Stimulated activated naive CD8-positive, alpha-beta T cell treated with anti-CD3 and anti-CD28 coated beads, Interleukin-15, Interleukin-2, amounts not matched to agents 100 ng/mL and 50 ng/mL, for 24 hours (primary cell): ENCODE results near the gene SMIM36.
"Not testable (repeated sequence)": the region's sequence is repeated elsewhere in the genome, so short reads cannot be mapped to it uniquely, and the experiment has no call there.

Source experiments
- H3K27ac Mint-ChIP-seq: one replicate; pipeline ENCODE4 v1.8.0; 2021; ENCODE audit warnings: mild to moderate bottlenecking, mixed read lengths
- H3K27me3 Mint-ChIP-seq: one replicate; pipeline ENCODE4 v1.8.0; 2021; ENCODE audit warnings: mixed read lengths
- H3K36me3 Mint-ChIP-seq: one replicate; pipeline ENCODE4 v1.8.0; 2021; ENCODE audit warnings: low read depth, mixed read lengths
- H3K4me1 Mint-ChIP-seq: one replicate; pipeline ENCODE4 v1.8.0; 2021; ENCODE audit warnings: low read depth, mixed read lengths
- H3K4me3 Mint-ChIP-seq: one replicate; pipeline ENCODE4 v1.8.0; 2021; ENCODE audit warnings: mild to moderate bottlenecking, mixed read lengths
- H3K9me3 Mint-ChIP-seq: one replicate; pipeline ENCODE4 v1.8.0; 2021; ENCODE audit warnings: mixed read lengths

Gene SMIM36

DNA sequence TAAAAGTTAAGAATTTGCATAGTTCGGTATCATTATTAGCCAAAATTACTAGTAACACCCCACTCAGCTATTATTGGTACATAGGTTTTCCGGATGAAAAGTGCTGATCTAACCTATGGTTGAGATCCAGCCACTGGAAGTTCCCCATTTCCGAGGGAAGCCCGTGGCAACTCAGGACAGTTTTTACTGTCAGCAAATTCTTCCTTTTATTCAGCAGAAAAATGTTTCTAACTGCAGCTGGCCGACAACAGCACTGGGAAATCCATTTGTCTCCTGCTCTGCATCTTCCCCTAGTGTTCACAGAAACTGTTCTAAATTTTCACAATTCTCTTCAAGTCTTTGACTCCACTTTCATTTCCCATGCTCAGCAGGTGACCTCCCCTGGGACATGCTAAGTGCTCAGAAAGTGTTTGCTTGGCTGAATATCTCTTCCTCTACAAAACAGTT is 74.1 kb downstream of the SMIM36 start:
- Mint-ChIP-seq H3K27me3 (peaks cover 25% of the 10 kb centered on the region), H3K9me3 (no peaks in the 10 kb centered on the region), H3K27ac (peak overlapping the region; percentile 79), H3K4me1 (peaks cover 53% of the 10 kb centered on the region), H3K36me3 (no peaks in the 10 kb centered on the region), H3K4me3 (no peak overlapping the region)

DNA sequence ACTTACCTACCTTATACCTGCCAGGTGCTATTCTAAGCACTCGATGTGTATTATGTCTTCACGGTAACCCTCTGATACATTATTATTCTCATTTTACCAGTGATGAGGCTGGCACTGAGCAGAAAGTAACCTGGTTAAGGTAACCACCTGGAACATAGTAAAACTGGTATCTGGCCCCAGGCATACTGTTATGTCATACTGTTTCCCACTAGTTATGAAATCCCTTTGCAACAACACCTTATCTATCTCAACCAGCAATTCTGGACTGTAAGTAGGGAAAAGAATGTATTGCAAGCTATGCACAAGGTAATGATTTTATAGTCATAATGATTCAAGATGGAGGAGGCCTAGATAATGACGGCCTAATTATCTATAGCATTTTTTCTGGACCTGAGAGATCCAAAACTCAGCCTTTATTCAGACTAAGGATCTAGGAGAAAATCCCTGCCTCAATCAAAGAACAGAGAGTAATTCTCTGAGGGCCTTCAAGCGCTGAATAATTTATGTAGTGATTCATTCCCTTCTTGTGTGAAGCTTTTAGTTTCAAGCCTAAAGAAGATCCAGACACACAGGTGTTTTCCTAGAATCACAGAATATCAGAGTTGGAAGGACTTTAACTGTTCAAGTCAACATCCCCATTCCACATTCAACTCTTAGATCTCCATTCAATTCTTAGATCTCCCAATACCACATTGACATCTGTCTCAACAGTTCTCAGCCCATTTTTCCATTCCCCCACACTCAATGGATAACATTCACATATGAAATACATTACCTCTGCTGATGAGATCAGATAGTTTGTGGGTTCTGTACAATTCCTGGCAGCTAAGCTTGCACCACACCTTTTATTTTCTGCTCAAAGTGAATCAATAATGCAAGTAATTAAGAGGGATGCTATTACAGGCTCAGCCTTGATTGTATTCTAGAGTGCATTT is 74.8 kb downstream of the SMIM36 start:
- Mint-ChIP-seq H3K4me1 (peaks cover 58% of the 10 kb centered on the region), H3K4me3 (peak overlapping the region; percentile 21), H3K9me3 (no peaks in the 10 kb centered on the region), H3K27me3 (peaks cover 25% of the 10 kb centered on the region), H3K36me3 (no peaks in the 10 kb centered on the region), H3K27ac (peak overlapping the region; percentile 79)

DNA sequence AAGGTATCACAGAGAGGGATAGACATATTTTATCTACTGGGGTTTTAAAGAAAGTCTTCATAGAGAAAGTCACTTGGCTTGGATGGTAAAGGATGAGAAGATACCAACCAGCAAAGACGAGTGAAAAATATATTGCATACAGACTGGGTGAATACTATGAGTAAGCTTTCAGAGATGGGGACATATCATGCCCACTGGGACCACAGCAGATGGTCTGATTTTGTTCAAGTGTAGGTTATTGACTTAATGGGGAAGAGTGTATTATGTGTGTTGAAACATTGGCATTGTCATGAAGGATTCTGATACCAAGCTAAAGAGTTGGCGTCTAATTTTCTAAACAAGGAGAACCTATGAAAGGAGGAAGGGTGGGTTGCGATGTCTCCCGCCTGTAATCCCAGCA is 75.8 kb downstream of the SMIM36 start:
- no peak overlapping the region for H3K4me3 Mint-ChIP-seq
- H3K36me3 Mint-ChIP-seq: no peaks in the 10 kb centered on the region
- peaks cover 58% of the 10 kb centered on the region for H3K4me1 Mint-ChIP-seq
- H3K27me3 Mint-ChIP-seq: peaks cover 25% of the 10 kb centered on the region
- peak overlapping the region; percentile 0 for H3K27ac Mint-ChIP-seq
- H3K9me3 Mint-ChIP-seq: no peaks in the 10 kb centered on the region

DNA sequence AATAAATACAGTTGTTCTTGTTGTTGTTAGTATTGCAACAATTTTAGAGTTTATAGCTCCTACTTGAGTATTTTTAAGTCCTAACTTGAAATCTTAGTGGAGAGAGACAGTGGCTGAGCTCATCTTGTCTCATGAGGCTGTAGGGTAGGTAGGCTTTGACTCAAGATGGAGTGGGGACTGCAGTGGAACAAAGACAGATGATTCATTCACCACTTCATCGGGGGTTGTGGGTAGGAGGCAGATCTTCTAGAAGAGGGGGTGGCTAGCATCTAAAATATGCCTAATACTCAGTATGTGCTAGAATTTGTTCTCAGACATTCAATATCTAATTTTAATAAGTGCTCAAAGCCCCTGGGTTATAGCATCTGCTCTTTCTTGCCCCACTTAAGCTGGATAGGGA is 76.5 kb downstream of the SMIM36 start:
- no peak overlapping the region for H3K27ac Mint-ChIP-seq
- H3K9me3 Mint-ChIP-seq: no peaks in the 10 kb centered on the region
- H3K4me1 Mint-ChIP-seq: peaks cover 58% of the 10 kb centered on the region
- peaks cover 22% of the 10 kb centered on the region for H3K27me3 Mint-ChIP-seq
- no peaks in the 10 kb centered on the region for H3K36me3 Mint-ChIP-seq
- H3K4me3 Mint-ChIP-seq: no peak overlapping the region

DNA sequence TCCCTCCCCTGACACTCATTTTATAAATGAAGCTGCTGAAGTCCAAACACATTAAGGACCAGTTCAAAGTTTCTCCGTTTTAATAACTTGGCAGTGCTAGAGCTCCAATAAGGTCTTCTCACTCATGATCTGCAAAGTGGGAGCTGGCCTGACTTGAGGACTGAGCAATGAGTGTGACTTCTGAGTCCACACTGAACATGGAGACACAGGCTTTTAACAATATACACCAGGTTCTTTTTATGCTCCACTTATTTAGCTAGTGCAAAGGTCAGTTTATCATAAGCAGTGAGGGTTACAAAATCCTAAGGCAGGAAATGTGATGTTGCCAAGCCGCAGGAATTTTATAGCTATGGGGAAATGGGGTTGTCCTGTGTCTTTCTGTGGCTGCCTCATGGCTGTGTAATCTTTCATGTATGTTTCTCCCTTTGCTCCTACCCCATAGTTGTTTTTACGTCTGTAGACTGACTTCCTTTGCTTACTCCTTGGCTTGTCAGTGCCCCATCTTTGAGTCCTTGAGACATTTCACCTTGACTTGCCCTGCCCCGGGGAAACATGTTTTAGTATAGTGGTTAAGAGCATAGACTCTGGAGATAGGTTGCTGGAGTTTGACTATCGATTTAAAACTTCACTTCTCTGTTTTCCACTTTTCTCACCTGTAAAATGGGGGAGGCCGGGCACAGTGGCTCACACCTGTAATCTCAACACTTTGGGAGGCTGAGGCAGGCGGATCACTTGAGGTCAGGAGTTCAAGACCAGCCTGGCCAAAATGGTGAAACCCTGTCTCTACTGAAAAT is 77.4 kb downstream of the SMIM36 start:
- peak overlapping the region; percentile 58 for H3K27ac Mint-ChIP-seq
- H3K4me3 Mint-ChIP-seq: no peak overlapping the region
- peaks cover 15% of the 10 kb centered on the region for H3K27me3 Mint-ChIP-seq
- no peaks in the 10 kb centered on the region for H3K9me3 Mint-ChIP-seq
- peaks cover 58% of the 10 kb centered on the region for H3K4me1 Mint-ChIP-seq
- no peaks in the 10 kb centered on the region for H3K36me3 Mint-ChIP-seq

DNA sequence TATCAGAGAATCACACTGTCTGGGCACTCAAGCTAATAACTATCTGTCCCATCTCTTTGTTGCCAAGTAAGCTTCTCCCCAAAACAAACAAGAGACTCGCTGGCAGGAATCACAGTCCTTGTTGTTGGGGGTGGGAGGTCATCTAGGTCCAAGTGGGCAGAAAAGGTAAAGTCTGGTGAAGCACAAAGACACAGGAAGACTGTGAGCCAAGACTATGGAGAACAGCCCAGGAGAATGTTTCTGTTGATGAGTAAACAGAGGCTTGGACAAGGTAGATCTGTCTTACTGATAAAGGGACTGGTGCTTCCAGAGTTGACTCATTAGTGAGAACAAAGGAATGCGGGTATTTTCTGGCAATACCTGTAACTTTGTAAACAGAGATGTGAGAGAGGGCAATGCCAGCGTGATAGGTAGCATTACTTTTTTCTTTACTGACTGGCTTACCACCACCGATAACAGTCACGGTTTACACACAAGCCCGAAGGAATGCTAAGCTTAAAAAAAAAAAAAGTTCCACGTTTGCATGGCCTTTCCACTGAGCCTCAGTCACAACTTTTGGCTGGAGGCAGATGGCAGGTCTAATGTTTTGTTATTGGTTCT is 78.1 kb downstream of the SMIM36 start:
- H3K9me3 Mint-ChIP-seq: no peaks in the 10 kb centered on the region
- peak overlapping the region; percentile 37 for H3K27ac Mint-ChIP-seq
- H3K4me1 Mint-ChIP-seq: peaks cover 58% of the 10 kb centered on the region
- no peaks in the 10 kb centered on the region for H3K36me3 Mint-ChIP-seq
- H3K4me3 Mint-ChIP-seq: no peak overlapping the region
- H3K27me3 Mint-ChIP-seq: peaks cover 13% of the 10 kb centered on the region

DNA sequence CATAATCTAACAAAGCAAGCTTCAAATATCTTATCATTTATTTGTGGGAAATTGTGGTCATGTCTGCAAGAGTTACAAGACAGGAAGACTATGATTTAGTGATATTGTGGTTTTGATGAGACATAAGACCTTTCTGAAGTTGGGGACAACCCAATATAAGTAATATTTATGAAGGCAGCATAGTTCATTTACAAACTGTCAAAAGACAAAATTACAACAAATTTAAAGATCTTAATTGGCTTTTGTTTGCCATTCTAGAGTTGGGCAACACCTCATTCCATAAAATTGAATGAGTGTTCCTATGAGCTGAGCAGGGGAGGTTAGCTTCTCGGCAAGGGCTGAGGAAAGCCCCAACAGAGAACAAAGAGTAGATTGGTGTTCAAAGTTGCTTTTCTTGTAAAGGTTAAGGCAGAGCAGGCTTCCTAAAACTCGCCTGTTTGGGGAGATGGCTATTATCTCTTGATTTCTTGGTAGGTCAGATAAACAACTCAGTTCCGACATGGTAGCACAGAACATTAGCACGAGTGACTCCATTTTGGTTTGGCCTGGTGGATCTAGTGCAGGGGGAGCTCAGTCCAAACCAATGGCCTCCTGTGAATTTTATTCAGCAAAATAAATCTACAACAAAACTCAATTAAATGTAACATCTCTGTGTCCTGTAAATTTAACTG is 78.8 kb downstream of the SMIM36 start:
- peak overlapping the region; percentile 17 for H3K27ac Mint-ChIP-seq
- H3K4me3 Mint-ChIP-seq: peak overlapping the region; percentile 1
- H3K4me1 Mint-ChIP-seq: peaks cover 55% of the 10 kb centered on the region
- no peaks in the 10 kb centered on the region for H3K9me3 Mint-ChIP-seq
- H3K36me3 Mint-ChIP-seq: no peaks in the 10 kb centered on the region
- peaks cover 7% of the 10 kb centered on the region for H3K27me3 Mint-ChIP-seq

DNA sequence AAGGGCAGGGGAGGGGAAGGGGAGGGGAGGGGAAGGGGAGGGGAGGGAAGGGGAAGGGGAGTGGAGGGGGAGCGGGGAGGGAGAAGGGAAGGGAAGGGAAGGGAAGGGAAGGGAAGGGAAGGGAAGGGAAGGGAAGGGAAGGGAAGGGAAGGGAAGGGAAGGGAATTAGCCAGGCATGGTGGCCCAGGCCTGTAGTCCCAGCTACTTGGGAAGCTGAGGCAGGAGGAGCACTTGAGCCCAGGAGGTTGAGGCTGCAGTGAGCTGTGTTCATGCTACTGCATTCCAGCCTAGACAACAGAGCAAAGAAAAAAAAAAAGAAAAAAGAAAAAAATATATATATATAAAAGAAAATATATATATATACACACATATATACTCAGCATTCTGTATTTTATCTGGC is 79.3 kb downstream of the SMIM36 start:
- not testable (repeated sequence) for H3K9me3 Mint-ChIP-seq, H3K4me3 Mint-ChIP-seq, H3K27ac Mint-ChIP-seq, H3K36me3 Mint-ChIP-seq, H3K27me3 Mint-ChIP-seq
- peaks cover 52% of the 10 kb centered on the region for H3K4me1 Mint-ChIP-seq

DNA sequence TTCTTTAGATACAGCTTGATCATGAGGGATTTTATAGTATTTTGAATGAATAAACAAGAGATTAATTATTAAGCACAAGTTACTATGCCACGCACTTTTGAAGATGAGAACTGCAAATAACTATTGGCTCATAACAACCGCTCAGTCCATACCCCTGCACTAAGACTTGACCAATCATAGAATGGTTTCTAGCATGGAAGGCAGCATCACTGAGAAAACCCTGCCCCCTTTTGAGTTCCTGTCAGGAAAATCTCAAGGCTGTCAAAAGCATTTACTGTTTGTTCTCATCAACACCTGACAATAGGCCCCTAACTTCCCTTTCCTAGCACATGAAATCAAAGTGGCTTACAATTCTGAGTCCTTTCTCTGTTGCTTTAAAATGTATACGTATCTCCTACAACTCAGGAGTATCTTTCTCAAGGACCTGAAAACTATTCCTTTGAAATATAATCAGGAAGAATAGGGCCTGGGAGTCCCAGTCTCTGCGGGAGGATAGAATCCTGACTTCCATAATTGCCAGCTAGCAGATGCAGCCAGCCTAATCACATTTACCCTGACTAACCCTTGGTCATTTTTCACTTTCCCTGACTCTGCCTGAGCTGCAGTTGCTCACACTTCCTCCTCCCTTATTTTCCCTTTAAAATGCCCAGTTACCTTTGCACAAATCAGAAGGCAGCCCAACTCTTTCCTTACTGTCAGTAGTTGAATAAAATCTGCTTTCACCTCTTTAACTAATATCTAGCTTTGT is 80.5 kb downstream of the SMIM36 start:
- Mint-ChIP-seq H3K27ac (no peak overlapping the region), H3K4me3 (no peak overlapping the region), H3K4me1 (peaks cover 47% of the 10 kb centered on the region), H3K27me3 (peaks cover 10% of the 10 kb centered on the region), H3K9me3 (no peaks in the 10 kb centered on the region), H3K36me3 (no peaks in the 10 kb centered on the region)

DNA sequence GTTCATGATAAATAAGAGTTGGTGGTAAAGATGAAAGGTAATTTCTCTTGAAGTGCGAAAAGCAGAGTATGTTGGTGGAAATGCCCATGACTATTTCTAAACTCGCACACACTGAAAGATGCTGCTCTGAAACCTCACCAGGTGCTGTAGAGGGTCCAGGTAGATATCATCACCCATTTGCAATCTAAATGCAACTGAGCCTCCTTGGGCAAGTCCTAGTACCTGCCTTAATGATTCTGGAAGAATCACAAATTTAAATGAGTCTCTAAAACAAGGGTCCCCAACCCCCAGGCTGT is 83.7 kb downstream of the SMIM36 start:
- H3K4me3 Mint-ChIP-seq: no peak overlapping the region
- H3K27me3 Mint-ChIP-seq: peaks cover 33% of the 10 kb centered on the region
- H3K4me1 Mint-ChIP-seq: peaks cover 30% of the 10 kb centered on the region
- no peaks in the 10 kb centered on the region for H3K36me3 Mint-ChIP-seq
- H3K27ac Mint-ChIP-seq: no peak overlapping the region
- no peaks in the 10 kb centered on the region for H3K9me3 Mint-ChIP-seq

DNA sequence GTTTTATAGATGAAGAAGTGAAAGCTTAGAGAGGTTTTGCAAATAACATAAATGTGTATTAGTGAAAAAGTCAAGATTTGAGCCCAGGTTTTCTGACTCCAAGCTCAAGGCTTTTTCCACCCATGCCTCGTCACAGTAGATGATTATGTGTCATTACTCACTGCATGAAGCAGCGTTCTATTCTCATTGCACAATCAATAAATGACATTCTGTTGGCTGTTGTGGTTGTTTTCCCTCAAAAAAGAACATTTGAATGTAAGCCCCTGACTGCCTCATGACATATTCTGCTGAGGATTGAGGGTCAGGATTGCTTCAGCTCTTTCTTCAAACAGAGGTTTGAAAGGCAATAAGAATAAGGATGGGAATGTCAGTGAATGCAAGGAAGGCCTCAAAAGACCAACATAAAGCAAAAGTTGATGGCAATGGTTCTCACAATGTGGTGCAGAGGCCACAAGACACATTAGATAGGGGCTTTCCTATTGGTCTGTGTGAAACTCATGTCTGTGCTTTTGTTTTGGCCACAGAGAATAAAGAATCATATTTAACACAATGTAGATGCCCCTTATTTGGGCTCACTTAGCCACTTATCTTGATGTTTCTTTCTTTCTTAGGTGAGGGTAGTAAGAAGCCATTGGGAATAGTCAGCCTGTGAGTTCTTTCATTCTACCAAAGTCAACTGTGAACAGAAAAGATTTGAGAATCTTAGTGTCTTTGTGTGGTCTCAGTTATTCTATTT is 84.2 kb downstream of the SMIM36 start:
- Mint-ChIP-seq H3K36me3 (no peaks in the 10 kb centered on the region), H3K9me3 (no peaks in the 10 kb centered on the region), H3K4me1 (peaks cover 28% of the 10 kb centered on the region), H3K27me3 (peaks cover 33% of the 10 kb centered on the region), H3K27ac (no peak overlapping the region), H3K4me3 (no peak overlapping the region)

DNA sequence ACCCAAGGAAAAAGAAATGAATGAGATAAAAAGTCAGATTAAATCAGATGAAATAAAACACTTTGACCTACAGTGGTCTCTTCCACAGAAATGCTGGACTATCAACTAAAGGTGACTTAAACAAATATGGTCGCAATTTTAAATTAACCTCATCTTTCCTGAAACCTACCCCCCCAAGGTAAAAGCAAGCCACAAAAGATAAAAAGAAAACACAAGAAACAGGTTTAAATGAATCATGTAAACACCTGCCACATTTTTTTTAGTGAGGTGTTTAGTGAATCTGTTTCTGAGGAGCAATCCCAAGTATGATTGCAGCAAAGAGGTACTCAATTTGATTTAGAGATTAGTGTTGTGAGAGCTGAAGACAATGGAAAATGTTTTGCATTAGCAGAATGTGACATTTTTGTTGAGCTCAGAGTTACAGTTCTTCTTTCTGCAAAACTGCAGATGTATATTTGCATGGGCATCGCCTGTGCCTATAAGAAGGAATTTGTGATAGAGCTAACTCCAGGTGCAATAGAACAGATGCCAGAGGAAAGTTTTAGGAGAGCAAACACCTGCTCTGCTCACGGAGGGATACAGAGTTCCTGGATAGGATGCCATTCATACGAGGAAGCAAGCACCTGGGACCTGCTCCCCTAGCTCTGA is 86.2 kb downstream of the SMIM36 start:
- Mint-ChIP-seq H3K4me3 (no peak overlapping the region), H3K4me1 (peaks cover 31% of the 10 kb centered on the region), H3K36me3 (no peaks in the 10 kb centered on the region), H3K27ac (no peak overlapping the region), H3K27me3 (peaks cover 33% of the 10 kb centered on the region), H3K9me3 (no peaks in the 10 kb centered on the region)

DNA sequence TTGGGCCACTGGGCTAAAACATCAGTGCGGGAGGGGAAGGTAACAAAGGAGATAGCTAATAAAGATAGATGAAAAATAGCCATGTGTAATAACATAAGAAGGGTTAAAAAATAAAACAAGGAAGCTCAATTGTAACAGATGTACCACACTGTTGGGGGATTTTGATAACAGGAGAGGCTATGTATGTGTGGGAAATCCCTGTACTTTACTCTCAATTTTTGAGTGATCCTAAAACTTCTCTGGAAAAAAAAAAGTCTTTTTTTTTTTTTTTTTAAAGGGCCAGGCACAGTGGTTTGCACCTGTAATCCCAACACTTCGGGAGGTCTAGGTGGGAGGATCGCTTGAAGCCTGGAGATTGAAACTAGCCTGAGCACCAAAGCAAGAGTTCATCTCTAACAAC is 87.7 kb downstream of the SMIM36 start:
- H3K4me3 Mint-ChIP-seq: no peak overlapping the region

More for the DNA sequence above, 87.7 kb downstream of the SMIM36 start:
- H3K4me1 Mint-ChIP-seq: peaks cover 46% of the 10 kb centered on the region
- peaks cover 11% of the 10 kb centered on the region for H3K36me3 Mint-ChIP-seq
- H3K27ac Mint-ChIP-seq: peak overlapping the region; percentile 50
- H3K27me3 Mint-ChIP-seq: peaks cover 33% of the 10 kb centered on the region
- no peaks in the 10 kb centered on the region for H3K9me3 Mint-ChIP-seq
